ENCODE data around the gene DUSP28. TPM values are rescaled to one million over a fixed set of nuclear protein-coding genes. Genes with fewer than 3 reads are reported as not detected.

Gene DUSP28
- total and polyA plus RNA-seq, 4 donors, result 1.9 to 4.1 (median 3.0) TPM

GRCh38 chr2:240593026-240593702, 33.0 kb downstream of the DUSP28 start:
- no peak overlapping the region for H3K9ac ChIP-seq (ENCODE audit: low read depth in 1 of 2, low read length in 2 of 2)
- no peaks in the 10 kb centered on the region for H3K9me3 ChIP-seq (ENCODE audit: control insufficient read depth in 4 of 4, low read length in 3 of 4)
- H3K4me3 ChIP-seq (ENCODE audit: low read depth in 1 of 3, low read length in 3 of 3), result no peak overlapping the region
- no peak overlapping the region for H3K27ac ChIP-seq (ENCODE audit: low read depth in 1 of 2, low read length in 2 of 2)
- no peak for DNase-seq (ENCODE audit: low spot score)
- H3K4me1 ChIP-seq (ENCODE audit: control insufficient read depth in 4 of 4, insufficient read depth in 4 of 4, low read length in 3 of 4), result peaks cover 12 to 43% (median 31%) of the 10 kb centered on the region in 4 donors
- H3K27me3 ChIP-seq (ENCODE audit: control insufficient read depth in 4 of 4, insufficient read depth in 4 of 4, low read length in 3 of 4), result no peaks in the 10 kb centered on the region
- peaks cover 0 to 10% (median 5%) of the 10 kb centered on the region in 4 donors for H3K36me3 ChIP-seq (ENCODE audit: control insufficient read depth in 4 of 4, insufficient read depth in 3 of 4, low read depth in 1 of 4, low read length in 3 of 4)
- TF ChIP-seq GABPA (IDR thresholded peaks at IDR 0.05 in 1 of 2, conservative IDR thresholded peaks at IDR 0.05 in 1 of 2), result no peak
- TF ChIP-seq FOXA2 (IDR thresholded peaks at IDR 0.05), result no peak
- TF ChIP-seq REST (IDR thresholded peaks at IDR 0.05), result no peak
- TF ChIP-seq NR2F2 (IDR thresholded peaks at IDR 0.05), result no peak
- TF ChIP-seq ATF3 (IDR thresholded peaks at IDR 0.05), result no peak
- no peak for TF ChIP-seq FOXA1 (IDR thresholded peaks at IDR 0.05)
- TF ChIP-seq EGR1 (IDR thresholded peaks at IDR 0.05; ENCODE audit: low read depth in 2 of 2), result no peak
- no peak for TF ChIP-seq MAX (IDR thresholded peaks at IDR 0.05)
- TF ChIP-seq HNF4A (conservative IDR thresholded peaks at IDR 0.05), result no peak
- no peak for TF ChIP-seq JUND (IDR thresholded peaks at IDR 0.05)
- TF ChIP-seq CTCF (IDR thresholded peaks at IDR 0.05; ENCODE audit: low read depth, low read length, missing input control), result no peak
- TF ChIP-seq ZBTB33 (IDR thresholded peaks at IDR 0.05), result no peak
- no peak for TF ChIP-seq HNF4G (IDR thresholded peaks at IDR 0.05)
- TF ChIP-seq YY1 (IDR thresholded peaks at IDR 0.05), result no peak
- no peak for TF ChIP-seq RAD21 (IDR thresholded peaks at IDR 0.05)
- no peak for TF ChIP-seq RXRA (IDR thresholded peaks at IDR 0.05)
- TF ChIP-seq TAF1 (conservative IDR thresholded peaks at IDR 0.05), result no peak
- WGBS, result 91% methylated on average over 20 of the region's 20 CpGs
